T-helper 2 cell treated with Interferon-gamma antibody and Interleukin-4, amounts not matched to agents 5 μg/mL and 100 μg/mL, for 36 hours (primary cell): ENCODE measurements around the gene PRPF39.
"Not testable (repeated sequence)": the region's sequence is repeated elsewhere in the genome, so short reads cannot be mapped to it uniquely, and the experiment has no call there.

Source experiments
- DNase-seq: peaks from one replicate; pipeline ENCODE4 v3.0.0; 2021; ENCODE audit warnings: low spot score
- H3K27ac Mint-ChIP-seq: one replicate; pipeline ENCODE4 v1.8.0; 2021; ENCODE audit warnings: mild to moderate bottlenecking, mixed read lengths
- H3K27me3 Mint-ChIP-seq: one replicate; pipeline ENCODE4 v1.8.0; 2021; ENCODE audit warnings: low read depth, mixed read lengths
- H3K36me3 Mint-ChIP-seq: one replicate; pipeline ENCODE4 v1.8.0; 2021; ENCODE audit warnings: low read depth, mixed read lengths
- H3K4me1 Mint-ChIP-seq: one replicate; pipeline ENCODE4 v1.8.0; 2021; ENCODE audit warnings: low read depth, mixed read lengths
- H3K4me3 Mint-ChIP-seq: one replicate; pipeline ENCODE4 v1.8.0; 2022; ENCODE audit warnings: mild to moderate bottlenecking, moderate library complexity, mixed read lengths
- H3K9me3 Mint-ChIP-seq: one replicate; pipeline ENCODE4 v1.8.0; 2021; ENCODE audit warnings: mixed read lengths

The PRPF39 gene

GRCh38 chr14:45135156-45135555, 51.2 kb downstream of the PRPF39 start:
- peaks cover 6% of the 10 kb centered on the region for H3K36me3 Mint-ChIP-seq
- H3K4me3 Mint-ChIP-seq: peak overlapping the region; percentile 100
- no peak for DNase-seq
- peaks cover 29% of the 10 kb centered on the region for H3K4me1 Mint-ChIP-seq
- no peaks in the 10 kb centered on the region for H3K27me3 Mint-ChIP-seq
- no peaks in the 10 kb centered on the region for H3K9me3 Mint-ChIP-seq
- peak overlapping the region; percentile 97 for H3K27ac Mint-ChIP-seq

- H3K4me3 Mint-ChIP-seq: peak within 1 kb of the TSS; percentile 100
- peaks cover 30% of the 10 kb centered on the region for H3K4me1 Mint-ChIP-seq
- no peaks in the 10 kb centered on the region for H3K27me3 Mint-ChIP-seq
Observed at GRCh38 chr14:45135659-45136395, 51.9 kb downstream of the PRPF39 start, which contains the start of gene FANCM. FANCM (plus strand) TSS chr14:45135930; CDS start chr14:45136032, 102 bp downstream.

GRCh38 chr14:45136399-45136798, 52.5 kb downstream of the PRPF39 start:
- H3K27me3 Mint-ChIP-seq: no peaks in the 10 kb centered on the region
- H3K4me1 Mint-ChIP-seq: peaks cover 28% of the 10 kb centered on the region
- peaks cover 9% of the 10 kb centered on the region for H3K36me3 Mint-ChIP-seq
- no peaks in the 10 kb centered on the region for H3K9me3 Mint-ChIP-seq
- peak overlapping the region; percentile 100 for H3K4me3 Mint-ChIP-seq
- peak overlapping the region; percentile 97 for H3K27ac Mint-ChIP-seq
- no peak for DNase-seq

More at GRCh38 chr14:45135659-45136395, 51.9 kb downstream of the PRPF39 start, which contains the start of gene FANCM:
- peak within 1 kb of the TSS; percentile 97 for H3K27ac Mint-ChIP-seq
- peaks cover 9% of the 10 kb centered on the region for H3K36me3 Mint-ChIP-seq
- H3K9me3 Mint-ChIP-seq: no peaks in the 10 kb centered on the region
- DNase-seq: peak; percentile 88

- Mint-ChIP-seq H3K9me3 (no peaks in the 10 kb centered on the region), H3K4me1 (peaks cover 20% of the 10 kb centered on the region), H3K27me3 (no peaks in the 10 kb centered on the region), H3K27ac (no peak overlapping the region), H3K36me3 (peaks cover 18% of the 10 kb centered on the region), H3K4me3 (no peak overlapping the region)
- no peak for DNase-seq
Observed at GRCh38 chr14:45140661-45141187, 56.8 kb downstream of the PRPF39 start.

GRCh38 chr14:45142083-45142482, 58.2 kb downstream of the PRPF39 start:
- H3K9me3 Mint-ChIP-seq, DNase-seq, H3K27ac Mint-ChIP-seq, H3K27me3 Mint-ChIP-seq, H3K4me3 Mint-ChIP-seq: not testable (repeated sequence)
- H3K4me1 Mint-ChIP-seq: peaks cover 19% of the 10 kb centered on the region
- peaks cover 18% of the 10 kb centered on the region for H3K36me3 Mint-ChIP-seq

GRCh38 chr14:45144658-45145057, 60.7 kb downstream of the PRPF39 start:
- Mint-ChIP-seq H3K4me3 (no peak overlapping the region), H3K4me1 (peaks cover 4% of the 10 kb centered on the region), H3K9me3 (no peaks in the 10 kb centered on the region), H3K36me3 (peaks cover 20% of the 10 kb centered on the region), H3K27ac (no peak overlapping the region), H3K27me3 (no peaks in the 10 kb centered on the region)
- DNase-seq: no peak

GRCh38 chr14:45145214-45145613, 61.3 kb downstream of the PRPF39 start:
- peaks cover 4% of the 10 kb centered on the region for H3K4me1 Mint-ChIP-seq
- no peaks in the 10 kb centered on the region for H3K9me3 Mint-ChIP-seq
- no peaks in the 10 kb centered on the region for H3K27me3 Mint-ChIP-seq
- no peak for DNase-seq
- no peak overlapping the region for H3K27ac Mint-ChIP-seq
- H3K36me3 Mint-ChIP-seq: peaks cover 20% of the 10 kb centered on the region
- no peak overlapping the region for H3K4me3 Mint-ChIP-seq

GRCh38 chr14:45149602-45150001, 65.7 kb downstream of the PRPF39 start:
- DNase-seq: no peak
- Mint-ChIP-seq H3K27ac (no peak overlapping the region), H3K4me1 (no peaks in the 10 kb centered on the region), H3K36me3 (peaks cover 13% of the 10 kb centered on the region), H3K4me3 (no peak overlapping the region), H3K9me3 (no peaks in the 10 kb centered on the region), H3K27me3 (no peaks in the 10 kb centered on the region)

GRCh38 chr14:45150386-45150890, 66.5 kb downstream of the PRPF39 start:
- no peaks in the 10 kb centered on the region for H3K9me3 Mint-ChIP-seq
- H3K4me1 Mint-ChIP-seq: peaks cover 2% of the 10 kb centered on the region
- no peaks in the 10 kb centered on the region for H3K27me3 Mint-ChIP-seq
- H3K4me3 Mint-ChIP-seq: no peak overlapping the region
- DNase-seq: no peak
- no peak overlapping the region for H3K27ac Mint-ChIP-seq
- H3K36me3 Mint-ChIP-seq: peaks cover 7% of the 10 kb centered on the region

GRCh38 chr14:45156067-45156466, 72.2 kb downstream of the PRPF39 start:
- H3K9me3 Mint-ChIP-seq: no peaks in the 10 kb centered on the region
- peak; percentile 21 for DNase-seq
- no peak overlapping the region for H3K27ac Mint-ChIP-seq
- H3K4me1 Mint-ChIP-seq: peaks cover 11% of the 10 kb centered on the region
- H3K27me3 Mint-ChIP-seq: no peaks in the 10 kb centered on the region
- H3K36me3 Mint-ChIP-seq: peaks cover 16% of the 10 kb centered on the region
- no peak overlapping the region for H3K4me3 Mint-ChIP-seq
